Ecto neural progenitor cell (in vitro differentiated cells): Measurements from ENCODE around the gene CLDN11.

Experiments
- DNase-seq: peaks from one replicate; pipeline ENCODE4 v3.0.0-alpha.2; 2018; ENCODE audit warnings: low spot score

CLDN11 gene

DNA sequence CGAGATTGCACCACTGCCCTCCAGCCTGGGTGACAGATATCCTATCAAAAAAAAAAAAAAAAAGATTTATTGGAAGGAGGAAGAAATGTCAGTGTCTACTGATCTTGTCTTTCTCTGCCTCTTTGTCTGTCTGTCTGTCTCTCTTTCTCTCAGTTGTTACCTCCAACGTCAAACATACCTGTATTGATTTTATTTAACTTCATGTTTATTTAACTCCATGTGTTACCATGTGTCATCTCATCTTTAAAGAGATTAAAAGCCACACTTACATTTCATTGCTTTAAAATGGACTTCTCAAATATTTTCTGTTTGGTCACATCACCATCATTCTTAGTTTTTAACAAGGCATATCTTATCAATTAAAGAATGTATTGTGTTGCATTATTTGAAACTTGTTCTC, 9.4 kb downstream of the CLDN11 start:
- DNase-seq = no peak

DNA sequence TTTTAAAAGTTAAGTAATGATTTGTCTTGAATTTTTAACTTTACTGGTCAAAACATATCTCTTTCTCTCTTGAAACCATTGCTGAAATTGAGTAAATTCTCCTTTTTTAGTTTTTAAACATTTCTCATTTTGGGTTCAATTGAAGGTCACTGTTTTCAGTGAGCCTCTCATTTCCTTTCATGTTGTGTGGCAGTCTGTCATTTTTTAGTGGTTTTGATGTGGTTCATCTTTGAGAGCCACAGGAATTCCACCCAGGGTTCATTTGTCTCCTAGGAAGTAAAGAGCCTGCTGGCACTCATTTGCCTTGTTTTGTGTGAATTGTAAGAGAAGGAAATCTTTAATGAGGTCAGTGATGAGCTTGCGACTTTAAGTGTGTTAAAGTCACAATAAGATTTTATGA, 10.4 kb downstream of the CLDN11 start:
- DNase-seq = no peak

DNA sequence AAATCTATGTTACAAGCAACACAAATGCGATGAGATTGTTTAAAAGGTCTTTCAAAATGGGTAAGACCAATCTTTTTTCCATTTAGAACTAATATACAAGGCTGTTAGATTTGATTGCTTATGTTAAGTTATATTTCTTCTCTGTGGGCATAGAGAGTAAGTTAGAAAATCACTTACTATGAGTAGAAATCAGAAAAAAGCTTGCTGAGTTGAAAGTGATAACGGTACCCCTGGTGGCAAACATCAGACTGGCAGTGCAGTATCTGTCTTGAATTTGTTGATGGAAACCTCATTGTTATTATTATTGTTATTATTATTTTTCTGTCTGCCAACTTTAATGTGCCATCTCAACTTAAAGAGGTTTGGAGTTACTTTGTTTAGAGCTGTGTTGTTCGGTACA, 12.4 kb downstream of the CLDN11 start:
- DNase-seq = no peak

DNA sequence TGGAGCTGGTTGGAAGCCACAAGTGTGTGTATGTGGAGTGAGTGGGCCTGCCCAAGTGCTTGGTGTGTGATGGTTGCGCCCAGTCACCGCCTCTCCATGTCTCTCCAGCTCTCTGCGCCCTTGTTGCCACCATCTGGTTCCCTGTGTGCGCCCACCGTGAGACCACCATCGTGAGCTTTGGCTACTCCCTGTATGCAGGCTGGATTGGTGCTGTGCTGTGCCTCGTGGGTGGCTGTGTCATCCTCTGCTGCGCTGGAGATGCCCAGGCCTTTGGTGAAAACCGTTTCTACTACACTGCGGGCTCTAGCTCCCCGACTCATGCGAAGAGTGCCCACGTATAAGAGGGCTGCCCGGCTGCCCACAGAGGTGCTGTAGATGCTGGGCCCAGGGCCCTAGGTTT, 13.7 kb downstream of the CLDN11 start:
- no peak for DNase-seq

DNA sequence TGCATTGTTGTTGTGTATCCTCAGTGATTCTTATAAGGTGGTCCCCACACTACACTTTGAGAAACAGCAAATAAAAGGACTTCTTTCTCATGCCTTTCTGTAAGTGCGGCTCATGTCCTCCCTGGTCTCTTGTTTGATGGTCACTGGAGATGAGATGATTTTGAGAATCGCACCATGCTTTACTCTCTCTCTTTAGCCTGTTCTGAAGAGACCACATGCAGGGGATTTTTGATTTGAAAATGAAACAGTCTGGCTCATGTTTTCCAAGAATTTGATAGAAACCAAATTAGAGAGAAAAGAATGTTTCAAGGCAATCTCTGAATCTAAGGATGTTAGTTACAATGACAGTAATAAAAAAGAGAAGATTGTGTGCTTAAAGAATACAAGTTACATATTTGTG, 18.0 kb downstream of the CLDN11 start:
- DNase-seq = no peak

DNA sequence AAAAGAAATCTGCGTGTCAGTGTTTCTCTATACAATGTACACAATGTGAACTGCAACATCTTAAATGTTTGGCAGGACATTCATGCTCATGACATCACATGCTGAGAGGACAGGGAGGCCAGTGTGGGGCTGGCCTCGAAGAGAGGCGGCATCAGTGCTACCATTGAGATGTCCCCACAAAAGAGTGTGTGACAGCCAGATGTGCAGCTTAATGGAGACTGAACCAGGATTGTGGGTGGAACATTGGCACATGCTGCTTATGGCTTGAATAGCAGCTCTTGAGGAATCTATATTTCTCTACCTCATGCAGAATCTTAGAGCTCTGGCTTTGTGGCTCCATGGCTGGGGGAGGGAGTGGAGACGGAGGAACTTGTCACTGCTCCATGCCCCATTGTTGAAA, 18.5 kb downstream of the CLDN11 start:
- DNase-seq = no peak

DNA sequence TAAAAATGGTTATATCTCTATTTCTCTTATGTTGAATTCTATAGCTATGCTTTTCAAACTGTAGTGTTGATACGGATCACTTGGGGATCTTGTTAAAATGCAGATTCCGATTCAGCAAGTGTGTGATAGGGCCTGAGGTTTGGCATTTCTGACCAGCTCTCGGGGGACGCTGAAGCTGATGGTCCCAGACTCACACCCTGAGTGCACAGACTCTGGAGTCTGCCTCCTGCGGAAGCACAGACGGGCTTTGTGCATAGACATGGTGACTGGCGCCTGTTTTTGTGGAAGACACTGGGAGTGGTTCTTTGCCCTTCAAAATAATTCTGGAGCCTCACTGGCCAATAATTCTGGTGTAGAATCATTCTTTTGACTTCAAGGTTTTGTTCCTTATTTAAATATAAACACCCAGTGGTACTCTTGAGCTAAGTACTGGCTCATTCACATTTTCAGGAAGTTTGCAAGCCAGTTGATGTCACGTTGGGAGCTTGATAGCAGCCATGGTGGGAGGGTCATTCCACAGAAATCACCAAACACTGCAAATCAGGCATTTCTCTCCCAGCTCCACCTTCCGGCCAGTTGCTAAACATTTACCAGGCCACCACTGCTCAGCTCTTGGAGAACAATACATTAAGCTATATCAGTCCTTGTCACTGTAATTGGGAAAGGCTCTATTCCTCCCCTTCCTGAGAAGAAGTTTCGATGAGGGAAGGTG, 19.2 kb downstream of the CLDN11 start:
- no peak for DNase-seq

DNA sequence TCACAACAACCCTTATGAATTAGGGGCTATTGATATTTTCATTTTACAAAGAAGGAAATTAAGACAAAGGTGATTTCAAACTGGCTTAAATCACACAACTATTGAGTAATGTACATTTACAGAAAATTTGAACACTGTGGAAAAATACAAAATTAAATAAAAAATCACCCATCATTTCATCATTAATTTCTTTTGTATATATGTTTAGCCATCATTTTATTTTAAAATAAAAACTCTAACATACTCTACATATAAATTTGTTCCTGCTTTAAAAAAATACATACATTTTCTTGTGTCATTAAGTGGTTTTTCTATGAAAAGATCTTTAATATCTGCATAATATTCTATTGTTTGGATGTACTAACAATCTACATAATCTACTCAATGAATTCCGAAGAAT, 20.2 kb downstream of the CLDN11 start:
- no peak for DNase-seq

DNA sequence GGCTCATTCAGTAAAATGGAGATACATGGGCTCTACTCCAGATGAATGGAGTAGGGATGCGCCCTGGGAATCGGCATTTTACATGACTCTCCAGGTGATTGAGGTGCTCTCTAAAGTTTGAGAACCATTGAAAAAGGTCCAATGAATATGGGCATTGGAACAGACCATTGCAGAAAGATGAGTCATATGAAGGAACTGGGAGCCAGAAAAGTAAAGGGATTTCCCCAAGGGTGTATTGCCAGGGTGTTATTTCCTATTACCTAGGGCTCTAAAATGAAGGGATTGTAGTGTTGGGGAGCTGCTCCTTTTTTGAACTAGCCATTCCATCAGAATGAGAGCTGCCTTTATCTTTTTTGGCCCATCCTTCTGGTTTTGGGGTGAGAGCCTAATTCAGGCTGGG, 21.7 kb downstream of the CLDN11 start:
- no peak for DNase-seq

DNA sequence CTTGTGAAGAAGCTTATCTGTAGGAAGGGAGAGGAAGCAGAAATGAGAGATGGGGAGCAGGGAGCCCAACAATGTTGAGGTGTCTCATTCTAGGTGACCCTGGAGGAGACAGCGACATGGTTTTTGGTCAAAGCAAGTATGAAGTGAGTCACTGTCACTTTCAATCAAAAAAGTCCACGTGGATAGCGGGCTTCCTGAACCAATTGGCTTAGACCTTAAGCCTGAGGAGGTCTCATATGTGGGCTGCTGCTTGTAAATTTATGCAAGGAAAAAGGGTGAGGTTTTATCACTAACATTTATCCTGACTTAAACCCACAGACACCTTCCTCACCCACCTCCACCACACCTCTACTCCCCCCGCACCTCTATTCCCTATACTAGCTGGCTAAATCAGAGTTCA, 22.7 kb downstream of the CLDN11 start:
- DNase-seq = no peak

DNA sequence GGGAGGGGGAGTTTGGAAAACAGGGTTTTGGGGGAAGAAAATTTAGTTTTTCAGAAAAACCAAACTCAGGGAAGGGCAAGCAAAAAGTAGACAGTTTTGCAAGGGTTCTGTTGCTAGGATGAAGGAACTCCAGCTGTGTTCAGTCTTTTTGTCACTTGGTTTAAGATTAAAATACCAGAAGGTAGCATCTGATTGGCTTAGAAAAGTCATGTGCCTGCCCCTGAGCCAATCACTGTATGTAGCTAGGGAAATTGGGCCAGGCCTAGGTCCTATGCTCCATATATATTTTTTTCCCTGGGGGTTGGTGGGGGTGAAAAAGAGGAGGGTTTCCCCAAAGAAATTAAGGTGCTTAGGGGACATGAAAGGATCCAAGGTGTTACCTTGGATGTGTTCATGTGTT, 24.3 kb downstream of the CLDN11 start:
- no peak for DNase-seq

DNA sequence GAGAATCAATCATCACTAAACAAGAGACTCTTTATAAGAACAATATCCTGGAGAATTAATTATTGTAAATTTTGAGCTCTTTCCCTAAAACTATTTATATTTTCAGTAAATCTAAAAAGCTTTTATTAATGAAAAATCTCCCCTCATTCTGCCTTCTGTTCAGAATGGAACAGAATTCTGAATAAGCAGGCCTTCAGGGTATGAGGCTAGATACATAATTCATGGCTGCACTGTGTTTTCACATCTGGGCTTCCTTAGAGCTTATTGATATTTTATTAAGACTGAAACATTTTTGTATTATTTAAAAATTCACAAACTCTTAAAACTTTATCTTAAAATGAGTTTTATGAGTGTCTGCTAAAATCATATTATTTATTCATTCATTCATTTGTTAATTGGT, 24.8 kb downstream of the CLDN11 start:
- DNase-seq = no peak

DNA sequence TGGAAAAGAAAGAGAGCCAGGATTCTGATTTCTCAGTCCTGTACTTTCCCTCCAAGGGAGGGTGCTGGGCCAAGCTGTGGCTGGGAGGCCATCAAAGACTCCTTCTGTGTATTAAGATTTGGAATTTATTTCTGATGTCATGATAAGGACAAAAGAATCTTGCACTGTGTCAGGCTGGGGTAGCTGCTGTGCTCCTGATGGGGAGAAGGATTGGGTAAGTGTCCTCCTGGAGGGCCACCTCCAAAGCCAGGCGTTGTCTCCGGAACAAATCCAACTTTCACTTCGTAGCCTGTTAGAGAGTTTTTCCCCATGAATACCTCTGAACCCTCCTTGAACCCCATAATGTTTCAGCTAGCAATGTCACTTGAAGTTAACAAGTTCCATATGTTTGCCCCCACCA, 29.9 kb downstream of the CLDN11 start:
- DNase-seq = no peak

DNA sequence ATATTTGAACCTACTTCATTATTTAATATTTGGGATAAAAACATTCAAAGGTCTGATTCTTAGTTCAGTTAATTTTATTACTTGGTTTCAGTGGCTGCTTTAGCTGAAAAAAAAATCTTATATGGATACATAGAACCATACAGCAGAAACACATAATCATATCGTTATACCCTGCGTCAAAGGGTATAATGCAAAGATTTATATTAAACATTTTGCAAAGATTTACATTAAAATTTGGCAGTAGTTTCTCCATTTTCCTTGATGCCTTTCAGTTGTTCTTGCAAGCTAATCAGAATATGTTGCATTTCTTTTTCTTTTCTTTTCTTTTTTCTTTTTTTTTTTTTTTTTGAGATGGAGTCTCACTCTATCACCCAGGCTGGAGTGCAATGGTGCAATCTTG, 31.4 kb downstream of the CLDN11 start:
- DNase-seq = no peak

DNA sequence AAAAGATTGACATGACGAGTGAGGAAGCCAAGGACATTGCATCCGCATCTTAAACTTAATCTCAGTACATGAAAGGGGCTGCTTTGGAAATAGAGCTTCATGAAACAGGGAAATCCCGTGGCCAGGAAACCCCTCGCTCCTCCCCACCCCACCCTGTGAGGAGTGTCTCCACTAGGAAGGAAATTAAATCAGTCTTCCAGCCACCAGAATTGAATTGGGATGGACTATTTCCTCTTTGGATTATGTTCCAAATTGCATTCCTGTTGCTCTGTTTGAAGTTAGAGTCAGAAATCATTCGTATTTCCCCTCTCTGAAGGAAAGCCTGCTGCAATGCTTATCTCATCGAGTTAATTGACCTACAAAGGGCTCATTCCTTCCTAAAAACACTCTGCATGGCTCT, 35.8 kb downstream of the CLDN11 start:
- DNase-seq = no peak

DNA sequence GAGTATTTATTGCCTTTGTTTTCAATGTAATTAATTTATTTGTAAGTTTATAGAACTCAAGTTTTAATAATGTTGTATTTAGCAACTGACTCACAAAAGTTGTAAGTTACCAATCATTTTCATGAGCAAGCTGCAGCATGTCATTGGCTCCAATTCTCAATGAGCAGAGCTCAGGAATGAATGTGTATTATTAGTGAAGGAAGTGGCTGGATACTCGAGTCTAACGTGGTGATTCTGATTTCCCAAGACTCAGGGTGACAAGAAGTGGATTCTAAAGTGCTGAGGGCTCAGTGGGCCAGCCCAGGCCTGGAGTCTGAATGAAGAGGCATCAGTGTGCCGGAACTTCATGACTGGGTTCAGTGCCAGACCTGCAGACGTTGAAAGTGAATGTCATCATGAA, 39.6 kb downstream of the CLDN11 start:
- no peak for DNase-seq

DNA sequence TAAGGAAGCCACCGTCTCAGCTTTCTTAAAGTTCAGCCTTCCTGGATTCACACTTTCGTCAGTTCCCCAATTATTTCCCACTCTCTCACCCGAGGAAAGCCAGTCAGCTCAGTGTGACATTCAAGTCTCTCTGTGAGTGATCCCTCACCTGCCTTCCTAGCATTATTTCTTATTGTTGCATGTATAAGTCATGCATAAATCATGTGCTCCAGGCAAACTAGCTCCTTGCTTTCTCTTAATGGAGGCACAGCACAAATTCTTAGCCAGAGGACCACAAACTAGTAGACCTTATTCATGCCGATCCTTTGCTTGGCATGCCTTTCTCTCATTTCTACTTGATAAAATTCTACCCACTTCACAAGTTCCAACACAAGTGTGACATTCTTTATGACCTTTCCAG, 44.3 kb downstream of the CLDN11 start:
- no peak for DNase-seq

DNA sequence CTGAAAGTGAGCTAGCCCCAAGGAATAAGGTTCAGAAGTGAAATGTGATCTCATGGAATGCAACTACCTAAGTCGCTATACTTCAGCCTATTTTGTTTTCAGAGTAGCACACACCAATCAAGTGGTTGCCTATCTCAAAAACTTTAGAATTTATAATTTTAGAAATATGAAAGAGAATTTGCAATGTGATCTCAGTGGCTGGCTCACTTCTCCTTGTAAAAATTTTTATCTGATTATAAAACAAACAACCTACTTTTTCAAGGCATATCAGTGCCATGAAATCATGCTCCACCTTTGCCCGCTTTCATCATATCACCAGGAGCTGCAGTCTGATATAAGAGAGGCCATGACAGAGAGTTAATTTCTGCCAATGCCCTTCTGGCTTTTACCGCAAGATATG, 47.3 kb downstream of the CLDN11 start:
- DNase-seq = no peak

DNA sequence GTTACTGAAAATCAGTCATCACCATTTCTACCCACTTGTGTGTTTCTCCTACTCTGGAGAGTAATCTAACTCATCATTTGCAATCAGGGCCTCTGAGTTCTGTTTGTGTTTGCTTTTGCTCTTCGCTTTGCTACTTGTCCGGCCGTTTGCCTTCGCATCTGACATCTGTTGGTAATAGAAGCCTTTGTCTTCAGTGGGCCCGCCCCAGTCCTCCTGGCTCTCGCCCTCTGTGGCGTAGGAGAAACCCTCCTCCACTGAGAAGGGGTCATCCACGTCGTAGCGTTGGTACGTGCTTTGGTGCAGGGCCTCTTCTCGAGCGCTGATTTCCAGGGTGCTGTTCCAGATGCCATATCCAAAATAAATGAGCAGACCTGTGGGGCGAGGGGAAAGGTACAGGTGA, 48.3 kb downstream of the CLDN11 start:
- DNase-seq = no peak

DNA sequence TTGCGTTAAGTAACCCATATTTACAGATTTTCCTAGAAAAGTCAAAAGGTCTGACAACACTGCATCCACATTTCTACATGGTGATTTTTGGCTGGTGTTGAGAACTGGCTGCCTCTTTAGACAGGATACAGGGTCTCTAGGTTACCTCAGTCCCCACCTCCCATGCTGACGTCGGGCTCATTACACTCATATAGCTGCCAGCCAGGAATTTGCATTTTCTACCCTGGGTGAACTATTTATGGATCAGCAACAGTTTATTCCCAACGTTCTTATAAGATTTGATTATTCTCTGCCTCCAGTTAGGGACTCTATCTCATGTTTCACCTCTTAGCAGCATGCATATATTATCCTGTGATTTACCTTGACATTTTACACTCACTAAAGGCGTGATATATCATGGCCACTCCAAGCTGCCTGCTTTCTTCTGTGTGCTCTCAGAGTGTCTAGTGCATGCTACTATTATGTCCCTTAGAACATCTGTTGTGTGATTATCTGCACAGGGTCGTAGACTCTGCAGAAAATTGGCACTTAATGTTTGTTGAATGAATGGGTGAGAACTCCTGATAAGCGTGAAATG, 49.0 kb downstream of the CLDN11 start:
- DNase-seq = no peak

DNA sequence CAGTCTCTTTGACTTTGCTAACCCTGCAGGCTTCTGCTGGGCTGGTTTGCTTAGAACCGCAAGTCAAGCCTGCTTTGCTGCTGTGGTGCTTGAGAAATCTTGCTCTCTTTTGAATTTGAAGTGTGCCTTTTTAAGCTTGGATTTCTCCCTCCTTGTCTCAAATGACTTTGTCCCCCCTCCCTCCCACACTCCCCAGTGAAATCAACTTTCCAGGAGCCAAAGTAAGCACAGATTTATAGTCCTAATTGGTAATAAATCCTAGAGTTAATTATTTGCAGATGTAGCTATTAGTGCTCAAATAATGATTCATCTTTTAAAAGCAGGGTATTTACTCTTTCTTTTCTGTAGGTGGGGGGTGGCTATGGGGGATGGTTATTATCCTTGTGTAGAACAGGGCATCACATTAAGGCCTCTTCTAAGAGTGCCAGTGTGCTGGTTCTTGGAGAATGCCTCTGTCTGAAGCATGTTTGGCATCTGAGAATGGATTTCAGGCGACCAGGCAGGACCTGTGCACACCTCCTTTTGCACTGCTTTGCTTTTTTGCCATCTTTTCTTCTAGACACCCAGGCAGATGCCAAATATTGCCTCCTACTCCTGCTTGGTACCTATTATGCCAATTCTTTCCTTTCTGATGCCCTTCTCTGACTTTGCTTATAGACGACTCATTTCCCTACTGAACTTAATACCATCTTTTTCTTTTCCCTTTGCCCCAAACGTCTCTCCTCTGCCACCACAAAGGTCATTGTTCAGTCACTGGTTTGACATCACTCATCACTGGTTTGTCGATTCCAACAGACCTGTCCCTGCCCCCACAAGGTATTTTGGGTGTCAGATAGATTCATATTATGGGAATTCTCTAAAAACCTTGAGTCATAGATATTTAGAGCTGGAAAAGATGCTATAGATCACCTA, 50.7 kb downstream of the CLDN11 start:
- DNase-seq = no peak

DNA sequence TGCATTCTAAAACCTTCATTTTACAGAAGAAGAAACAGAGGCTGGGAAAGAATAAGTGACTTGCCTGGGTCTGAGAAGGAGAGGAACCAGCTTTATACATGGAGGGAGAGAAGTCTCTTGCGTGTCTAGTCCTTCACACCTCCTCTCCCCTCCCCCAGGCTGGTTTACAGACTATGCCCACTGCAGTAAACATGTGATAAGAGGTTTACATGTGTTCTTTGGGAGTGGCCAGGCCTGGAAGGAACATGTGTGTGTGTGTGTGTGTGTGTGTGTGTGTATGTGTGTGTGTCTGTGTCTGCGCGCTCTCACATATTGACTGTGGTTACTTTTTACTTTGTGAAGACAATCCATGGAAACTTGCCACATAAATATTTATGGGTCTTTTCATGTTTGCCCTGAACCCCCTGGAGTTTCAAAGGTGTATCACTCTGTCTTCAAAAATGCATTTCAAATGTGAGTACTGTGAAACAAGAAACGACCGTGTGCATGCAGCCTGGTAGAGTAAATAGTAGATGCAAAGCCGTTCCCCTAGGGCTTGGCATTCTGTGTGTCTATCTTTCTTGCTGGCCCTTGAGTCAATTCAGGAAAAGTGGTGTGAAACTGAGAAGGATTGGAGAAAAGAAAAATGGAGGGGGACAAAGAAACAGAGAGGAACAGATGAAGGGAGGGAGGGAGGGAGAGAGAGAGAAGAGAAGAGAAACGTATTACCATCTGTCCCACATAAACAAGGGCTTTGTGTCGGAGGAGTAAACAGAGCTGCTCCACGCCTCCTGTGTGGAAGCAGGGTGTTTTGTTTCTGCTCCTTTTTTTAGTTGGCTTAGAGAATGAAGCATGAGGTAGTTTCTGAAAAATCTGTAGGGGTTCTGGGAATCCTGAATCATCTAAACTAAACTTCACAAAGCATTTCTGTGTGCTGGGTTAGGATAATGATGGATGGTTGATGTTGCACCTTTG, 51.7 kb downstream of the CLDN11 start:
- no peak for DNase-seq
